ENCODE data around the gene FEN1.

DNA sequence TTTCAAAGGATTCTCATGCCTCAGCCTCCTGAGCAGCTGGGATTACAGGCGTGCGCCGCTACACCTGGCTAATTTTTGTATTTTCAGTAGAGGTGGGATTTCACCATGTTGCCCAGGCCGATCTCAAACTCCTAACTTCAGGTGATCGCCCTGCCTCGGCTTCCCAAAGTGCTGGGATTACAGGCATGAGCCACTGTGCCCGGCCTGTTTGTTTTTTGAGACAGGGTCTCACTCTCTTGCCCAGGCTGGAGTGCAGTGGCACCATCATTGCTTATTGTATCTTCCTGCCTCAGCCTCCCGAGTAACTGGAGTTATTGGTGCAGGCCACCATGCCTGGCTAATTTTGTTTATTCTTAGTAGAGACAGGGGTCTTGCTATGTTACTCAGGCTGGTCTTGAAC, 43.5 kb downstream of the FEN1 start:
- TF ChIP-seq FOXA1 (IDR thresholded peaks at IDR 0.05) = no peak
- TF ChIP-seq TARDBP (IDR thresholded peaks at IDR 0.05) = no peak
- TF ChIP-seq SP1 (IDR thresholded peaks at IDR 0.05) = no peak
- TF ChIP-seq BHLHE40 (IDR thresholded peaks at IDR 0.05; ENCODE audit: borderline replicate concordance) = no peak
- no peak for TF ChIP-seq SUZ12 (IDR thresholded peaks at IDR 0.05)
- no peak for TF ChIP-seq FOXM1 (IDR thresholded peaks at IDR 0.05; ENCODE audit: borderline replicate concordance)
- no peak for TF ChIP-seq L3MBTL2 (conservative IDR thresholded peaks at IDR 0.05)
- no peak for TF ChIP-seq ZNF384 (IDR thresholded peaks at IDR 0.05)
- no peak for TF ChIP-seq CTBP1 (IDR thresholded peaks at IDR 0.05; ENCODE audit: borderline replicate concordance)
- TF ChIP-seq NFRKB (IDR thresholded peaks at IDR 0.05) = no peak
- TF ChIP-seq LEF1 (IDR thresholded peaks at IDR 0.05; ENCODE audit: borderline replicate concordance) = no peak
- no peak for TF ChIP-seq PKNOX1 (IDR thresholded peaks at IDR 0.05)
